ENCODE measurements around the gene DPF3.

Gene DPF3

GRCh38 chr14:72742118-72742837 lies 151.6 kb downstream of the DPF3 start:
- DNase-seq (ENCODE audit: low read depth) = no peak

DNA sequence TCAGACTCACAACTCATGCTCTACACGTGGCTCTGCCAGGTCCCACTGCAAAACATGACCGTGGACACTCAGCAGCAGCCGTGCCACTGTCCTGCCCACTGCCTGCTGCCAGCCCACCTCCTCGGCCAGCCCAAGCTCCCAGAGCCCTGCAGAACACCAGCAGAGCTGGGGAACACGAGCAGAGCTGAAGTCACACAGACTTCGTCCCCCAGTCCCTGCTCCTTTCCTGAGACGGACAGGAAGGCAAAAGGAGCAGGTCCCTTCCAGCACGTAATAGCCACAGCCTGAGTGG lies 152.1 kb downstream of the DPF3 start:
- no peak for DNase-seq (ENCODE audit: low read depth)

- DNase-seq (ENCODE audit: low read depth) = no peak
Measured at GRCh38 chr14:72740966-72741825, 152.7 kb downstream of the DPF3 start.

DNA sequence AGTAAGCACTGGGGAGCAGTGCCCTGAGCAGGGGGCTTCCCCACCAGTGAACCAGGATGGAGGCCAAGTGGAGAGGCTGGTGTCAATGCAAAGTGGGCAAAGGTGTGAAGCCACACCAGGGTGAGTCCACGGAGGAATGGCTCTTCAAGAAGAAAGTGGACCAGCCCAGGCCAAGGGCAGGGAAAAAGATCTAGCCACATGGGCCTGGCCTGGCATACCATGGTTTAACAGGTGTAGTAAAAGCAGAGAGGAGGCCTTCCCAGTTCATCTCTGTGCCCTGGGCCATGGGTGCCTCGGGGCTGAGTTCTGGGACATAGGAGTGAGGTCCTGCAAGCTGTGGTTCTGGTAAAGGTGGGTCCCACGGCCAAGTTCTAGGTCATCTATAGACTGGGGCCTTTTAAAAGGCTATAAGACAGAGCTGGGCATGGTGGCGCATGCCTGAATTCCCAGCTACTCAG lies 153.4 kb downstream of the DPF3 start:
- no peak for DNase-seq (ENCODE audit: low read depth)

DNA sequence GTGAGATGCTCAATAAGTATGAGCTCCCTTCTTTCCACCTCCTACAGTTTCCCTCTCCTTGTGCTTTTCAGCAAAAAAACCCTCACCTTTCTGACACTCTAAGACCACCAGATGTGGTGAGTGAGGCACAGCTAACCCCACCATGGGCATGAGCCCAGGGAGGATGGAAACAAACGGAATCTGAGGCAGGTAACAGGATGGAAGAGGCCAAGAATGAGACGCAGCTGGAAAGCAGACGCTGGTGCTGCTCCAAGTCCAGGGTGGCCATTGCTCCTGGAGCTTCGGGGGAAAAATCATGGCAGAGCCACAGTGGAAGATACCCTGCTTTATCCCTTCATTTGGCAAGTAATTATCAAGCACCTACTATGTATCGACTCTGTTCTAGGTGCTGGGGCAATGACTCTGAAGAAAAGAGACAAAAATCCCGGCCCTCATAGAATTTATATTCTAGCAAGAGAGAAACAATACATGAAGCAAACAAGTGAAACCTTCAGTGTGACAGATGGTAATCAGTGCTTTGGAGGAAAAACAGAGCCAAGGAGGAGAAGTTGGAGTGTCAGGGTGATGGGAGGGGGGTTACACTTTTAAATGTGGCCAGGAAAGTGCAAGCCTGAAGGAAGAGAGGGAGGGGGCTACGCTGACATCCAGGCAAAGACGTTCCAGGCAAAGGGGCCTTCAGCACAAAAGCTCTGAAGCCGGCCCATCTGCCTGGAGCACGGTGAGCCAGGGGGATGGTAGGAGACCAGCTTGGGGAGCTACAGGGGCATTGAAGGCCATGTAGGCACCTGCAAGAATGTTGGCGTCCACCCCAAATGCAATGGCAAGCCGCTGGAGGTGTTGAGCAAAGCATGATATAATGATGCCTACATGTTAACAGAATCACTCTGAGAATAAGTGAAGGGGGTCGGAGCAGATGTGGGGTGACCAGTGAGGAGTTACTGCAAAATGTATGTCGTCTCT lies 154.2 kb downstream of the DPF3 start:
- no peak for DNase-seq (ENCODE audit: low read depth)

- DNase-seq (ENCODE audit: low read depth) = no peak
Measured at GRCh38 chr14:72738161-72738611, 155.7 kb downstream of the DPF3 start.

- DNase-seq (ENCODE audit: low read depth) = no peak
Measured at GRCh38 chr14:72737560-72737943, 156.3 kb downstream of the DPF3 start.

DNA sequence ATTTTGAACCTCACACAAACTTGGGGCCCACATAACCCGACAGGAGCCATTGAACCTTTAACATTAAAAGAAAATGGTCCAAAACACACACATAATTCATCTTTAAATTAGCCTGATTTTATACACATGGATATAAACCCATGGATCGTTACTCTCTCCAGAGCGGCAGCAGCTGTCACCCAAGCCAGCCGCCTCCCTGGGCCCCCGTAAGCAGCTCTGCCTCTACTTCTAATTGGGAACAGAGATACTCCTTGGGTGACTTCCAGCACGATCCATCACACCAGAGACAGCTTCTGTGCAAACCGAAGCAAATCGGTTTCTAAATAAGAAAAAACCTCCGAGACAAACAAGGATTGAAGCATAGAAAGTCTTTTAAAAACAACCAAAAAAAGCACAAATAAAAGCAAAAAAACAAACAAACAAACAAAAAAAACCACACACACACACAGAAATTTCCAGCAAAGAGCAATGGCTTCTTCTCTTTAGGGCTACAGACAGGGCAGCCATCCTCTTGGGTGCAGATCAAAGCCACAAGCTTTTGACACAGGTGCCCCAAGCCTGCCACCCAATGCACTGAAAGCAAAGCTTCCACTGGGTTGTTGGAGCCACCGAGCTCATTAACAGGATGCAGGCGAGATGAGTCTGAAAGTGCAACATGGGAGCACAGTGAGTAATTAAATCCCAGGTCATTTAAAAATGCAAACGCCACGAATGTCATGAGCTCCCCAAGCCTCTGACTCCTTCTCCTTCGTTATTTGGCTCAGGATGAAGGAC lies 156.9 kb downstream of the DPF3 start:
- no peak for DNase-seq (ENCODE audit: low read depth)

GRCh38 chr14:72736308-72736707 lies 157.6 kb downstream of the DPF3 start:
- DNase-seq (ENCODE audit: low read depth) = peak; percentile 87

DNA sequence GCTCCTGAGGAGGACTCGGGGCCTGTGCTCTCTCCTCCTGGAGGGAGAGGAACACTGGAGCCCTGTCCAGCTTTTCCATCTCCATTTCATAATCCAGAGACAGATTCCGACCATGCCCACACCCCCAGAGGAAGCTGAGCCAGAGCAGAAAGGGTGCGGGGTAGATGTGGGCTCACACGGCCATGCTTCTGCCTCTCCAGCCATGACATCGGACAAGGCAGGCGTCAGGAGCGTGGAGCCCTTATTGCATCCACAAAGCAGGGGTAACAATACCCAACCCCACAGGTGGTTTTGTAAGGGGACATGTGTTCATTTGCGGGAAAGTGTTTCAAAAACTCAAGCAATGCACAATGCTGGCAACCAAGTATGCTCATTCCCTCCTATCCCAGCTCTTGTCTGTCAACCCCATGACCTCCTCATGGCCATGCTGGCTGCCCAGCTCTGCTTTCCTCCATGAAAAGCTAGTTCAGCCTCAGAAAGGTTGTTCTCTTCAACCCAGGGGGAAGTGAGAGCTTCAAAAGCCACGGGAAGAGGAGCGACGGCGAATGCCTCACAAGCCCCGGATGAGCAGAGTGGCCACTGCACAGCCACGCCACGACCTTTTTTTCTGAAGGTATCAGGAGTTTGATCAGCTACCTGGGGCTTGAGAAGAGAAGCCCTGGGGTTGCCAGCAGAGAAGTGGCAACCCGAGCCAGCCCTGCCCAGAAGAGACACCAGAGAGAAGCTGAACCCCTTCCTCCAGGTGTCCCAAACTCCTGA lies 161.7 kb downstream of the DPF3 start:
- no peak for DNase-seq (ENCODE audit: low read depth)

GRCh38 chr14:72731252-72732020 lies 162.5 kb downstream of the DPF3 start:
- DNase-seq (ENCODE audit: low read depth) = no peak

DNA sequence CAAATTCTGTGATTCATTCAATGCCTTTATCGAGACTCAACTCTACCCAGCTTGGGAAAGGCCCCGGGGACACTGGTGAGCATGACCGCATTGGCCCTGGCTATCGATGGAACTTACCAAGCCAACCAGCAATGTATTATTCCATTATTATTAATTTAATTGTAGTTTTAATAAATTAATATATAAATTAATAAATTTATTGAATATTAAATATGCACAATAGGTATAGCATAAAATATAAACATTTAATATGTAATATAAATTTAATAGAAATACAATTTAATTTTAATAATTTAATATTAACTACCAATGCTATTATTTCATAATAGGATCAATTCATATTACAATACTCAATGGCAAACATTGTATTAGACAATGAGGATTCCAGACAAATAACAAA lies 163.4 kb downstream of the DPF3 start:
- no peak for DNase-seq (ENCODE audit: low read depth)

GRCh38 chr14:72726444-72726843 lies 167.5 kb downstream of the DPF3 start:
- DNase-seq (ENCODE audit: low read depth) = peak; percentile 69

- DNase-seq (ENCODE audit: low read depth) = peak; percentile 64
Measured at GRCh38 chr14:72723858-72724530, 169.9 kb downstream of the DPF3 start.

GRCh38 chr14:72722201-72722785 lies 171.6 kb downstream of the DPF3 start:
- no peak for DNase-seq (ENCODE audit: low read depth)

DNA sequence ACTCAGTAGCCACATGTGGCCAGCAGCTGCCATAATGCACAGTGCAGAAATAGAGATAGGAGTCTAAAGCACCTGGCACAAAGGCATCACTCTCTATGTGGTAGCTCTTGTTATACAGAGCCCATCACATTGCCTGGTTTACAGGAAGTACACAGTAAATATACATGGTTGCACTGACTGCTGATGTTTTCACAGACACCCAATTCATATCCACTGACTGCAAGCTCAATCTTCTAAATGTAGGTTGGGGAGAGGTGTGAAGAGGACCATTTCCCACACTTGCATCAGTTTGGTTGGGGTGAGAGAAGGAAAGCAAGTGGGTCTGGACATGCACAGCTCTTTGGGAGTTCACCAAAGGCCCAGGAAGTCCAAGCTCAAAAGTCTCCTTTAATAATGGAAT lies 172.8 kb downstream of the DPF3 start:
- no peak for DNase-seq (ENCODE audit: low read depth)

DNA sequence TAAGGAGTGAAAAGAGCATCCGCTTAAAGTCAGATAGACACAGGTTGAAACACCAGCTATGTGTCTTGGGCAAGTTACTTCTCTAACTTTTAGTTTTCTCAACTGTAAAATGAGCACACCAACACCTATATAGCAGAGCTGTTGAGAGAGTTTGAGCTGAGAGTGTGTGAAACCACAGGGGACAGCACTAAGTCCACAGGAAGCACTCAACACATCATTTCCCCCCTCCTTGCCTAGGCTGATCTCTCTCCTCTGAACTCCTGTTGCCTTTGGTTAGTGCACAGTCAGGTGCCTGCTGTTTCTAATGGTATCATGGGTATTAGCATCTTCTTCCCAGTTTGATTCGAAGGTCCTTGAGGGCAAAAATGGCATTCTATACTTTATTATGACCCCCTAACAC lies 176.7 kb downstream of the DPF3 start:
- no peak for DNase-seq (ENCODE audit: low read depth)

DNA sequence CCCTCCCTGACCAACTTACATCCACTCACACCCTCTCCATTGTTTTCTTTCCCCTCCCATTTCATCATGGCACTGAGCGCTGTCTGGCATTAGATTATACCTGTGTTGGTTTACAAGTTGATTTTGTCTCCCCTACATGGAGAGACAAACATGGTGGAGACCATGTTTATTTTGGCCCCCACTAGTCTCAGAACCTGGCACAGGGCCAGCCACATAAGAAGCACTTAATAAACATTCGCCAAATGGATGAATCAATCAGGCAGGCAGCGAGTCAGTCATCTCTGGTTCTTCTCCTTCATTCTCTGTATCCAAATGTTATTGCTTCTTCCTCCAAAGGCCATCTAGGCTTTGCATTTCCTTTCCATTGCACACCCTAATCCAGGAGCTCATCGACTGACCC lies 177.4 kb downstream of the DPF3 start:
- DNase-seq (ENCODE audit: low read depth) = peak; percentile 20

DNA sequence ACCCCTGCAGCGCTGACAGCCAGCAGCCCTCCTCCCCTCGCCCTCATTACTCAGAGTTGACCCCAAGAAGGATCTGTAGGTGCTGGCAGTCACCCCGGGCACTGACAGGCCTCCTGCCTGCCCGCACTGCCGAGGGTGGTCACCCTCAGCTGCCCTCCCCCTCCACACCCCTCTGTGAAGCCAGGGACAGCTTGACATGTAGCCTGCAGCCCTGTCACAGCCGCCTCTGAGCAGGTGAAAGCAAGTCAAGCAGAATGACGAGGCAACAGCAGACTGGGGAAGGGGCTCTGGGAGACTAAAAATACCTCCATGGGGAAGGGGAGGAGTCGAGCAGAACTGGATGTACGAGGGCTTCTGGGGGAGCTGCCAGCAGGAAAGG lies 178.1 kb downstream of the DPF3 start:
- DNase-seq (ENCODE audit: low read depth) = no peak
